ENCODE measurements around the gene CD248.

The CD248 gene

GRCh38 chr11:66340596-66341501 lies 24.0 kb upstream of the CD248 start:
- no peak for DNase-seq

- no peak for DNase-seq
Observed at GRCh38 chr11:66339686-66340483, 23.0 kb upstream of the CD248 start.

GRCh38 chr11:66339162-66339675 lies 22.4 kb upstream of the CD248 start:
- DNase-seq, result no peak

GRCh38 chr11:66338276-66339161 lies 21.7 kb upstream of the CD248 start:
- DNase-seq, result no peak

GRCh38 chr11:66337103-66337899 lies 20.5 kb upstream of the CD248 start:
- DNase-seq, result no peak

- peak; percentile 60 for DNase-seq
Observed at GRCh38 chr11:66336234-66337102, 19.6 kb upstream of the CD248 start, which contains the start of gene RIN1. Gene RIN1 (minus strand): TSS chr11:66336434. CDS start chr11:66336402, 32 bp downstream.

GRCh38 chr11:66335531-66336233 lies 18.8 kb upstream of the CD248 start:
- DNase-seq, result no peak

GRCh38 chr11:66334605-66335442 lies 18.0 kb upstream of the CD248 start:
- no peak for DNase-seq

- DNase-seq, result no peak
Observed at GRCh38 chr11:66333896-66334604, 17.2 kb upstream of the CD248 start.

- DNase-seq, result no peak
Observed at GRCh38 chr11:66333220-66333877, 16.5 kb upstream of the CD248 start.

- no peak for DNase-seq
Observed at GRCh38 chr11:66332371-66333219, 15.8 kb upstream of the CD248 start.

- no peak for DNase-seq
Observed at GRCh38 chr11:66331542-66332370, 14.9 kb upstream of the CD248 start.

GRCh38 chr11:66330931-66331330 lies 14.1 kb upstream of the CD248 start:
- no peak for DNase-seq

- DNase-seq, result no peak
Observed at GRCh38 chr11:66329165-66329673, 12.4 kb upstream of the CD248 start.

GRCh38 chr11:66328302-66329144 lies 11.7 kb upstream of the CD248 start:
- DNase-seq, result peak; percentile 70

All from stimulated activated naive CD4-positive, alpha-beta T cell treated with Interleukin-2 at 50 U/mL for 16 hours (primary cell).